Measurements from ENCODE around the gene UGP2. TPM values are rescaled to one million over a fixed set of nuclear protein-coding genes. Genes with fewer than 3 reads are reported as not detected.

Gene UGP2
- total RNA-seq, 1 experiment from 2014 or later: 78.4 TPM

GRCh38 chr2:63874204-63875130 lies 32.8 kb downstream of the UGP2 start:
- BruUV-seq (replicated peaks): no TSS peak
- H3K27me3 Mint-ChIP-seq (ENCODE audit: insufficient read depth, unreplicated experiment): no peaks in the 10 kb centered on the region
- H3K27ac Mint-ChIP-seq (ENCODE audit: low read depth, unreplicated experiment): peak overlapping the region; percentile 98
- ChIA-PET CTCF (interaction anchor here (0.6 to 4.6 kb wide), 6 partner anchors 8 to 187 kb away, joined by 3 to 16 read pairs (median 5); no protein-coding TSS in a partner anchor), POLR2A (interaction anchor here (0.7 to 18.6 kb wide), 12 partner anchors 8 to 284 kb away, joined by 3 to 248 read pairs (median 8); partner anchors contain the start of gene UGP2)
- peaks cover 52% of the 10 kb centered on the region for H3K4me1 Mint-ChIP-seq (ENCODE audit: insufficient read depth, unreplicated experiment)
- TF ChIP-seq CTCF (IDR thresholded peaks at IDR 0.05; ENCODE audit: unreplicated experiment): no peak
- H3K4me3 Mint-ChIP-seq (ENCODE audit: unreplicated experiment): no peak overlapping the region
- peaks cover 16% of the 10 kb centered on the region for H3K9me3 Mint-ChIP-seq (ENCODE audit: unreplicated experiment)
- intact Hi-C loops (cut with micrococcal nuclease): no loop called here
- H3K36me3 Mint-ChIP-seq (ENCODE audit: insufficient read depth, unreplicated experiment): peaks cover 54% of the 10 kb centered on the region
- DNase-seq (ENCODE audit: unreplicated experiment): no peak

GRCh38 chr2:63875131-63875527 lies 33.4 kb downstream of the UGP2 start:
- Mint-ChIP-seq H3K4me1 (ENCODE audit: insufficient read depth, unreplicated experiment) (peaks cover 52% of the 10 kb centered on the region), H3K27ac (ENCODE audit: low read depth, unreplicated experiment) (peak overlapping the region; percentile 98), H3K36me3 (ENCODE audit: insufficient read depth, unreplicated experiment) (peaks cover 61% of the 10 kb centered on the region), H3K9me3 (ENCODE audit: unreplicated experiment) (peaks cover 16% of the 10 kb centered on the region), H3K27me3 (ENCODE audit: insufficient read depth, unreplicated experiment) (no peaks in the 10 kb centered on the region), H3K4me3 (ENCODE audit: unreplicated experiment) (peak overlapping the region; percentile 57)
- CTCF ChIA-PET: interaction anchor here (0.6 to 4.6 kb wide), 6 partner anchors 8 to 186 kb away, joined by 3 to 16 read pairs (median 5); no protein-coding TSS in a partner anchor
- TF ChIP-seq CTCF (IDR thresholded peaks at IDR 0.05; ENCODE audit: unreplicated experiment): no peak
- no TSS peak for BruUV-seq (replicated peaks)
- POLR2A ChIA-PET: interaction anchor here (0.7 to 18.6 kb wide), 12 partner anchors 9 to 285 kb away, joined by 3 to 248 read pairs (median 8); partner anchors contain the start of gene UGP2
- peak; percentile 35 for DNase-seq (ENCODE audit: unreplicated experiment)
- intact Hi-C loops (cut with micrococcal nuclease): no loop called here

- intact Hi-C loops (cut with micrococcal nuclease): no loop called here
- Mint-ChIP-seq H3K9me3 (ENCODE audit: unreplicated experiment) (peaks cover 16% of the 10 kb centered on the region), H3K4me3 (ENCODE audit: unreplicated experiment) (peak overlapping the region; percentile 57), H3K27ac (ENCODE audit: low read depth, unreplicated experiment) (peak overlapping the region; percentile 98), H3K4me1 (ENCODE audit: insufficient read depth, unreplicated experiment) (peaks cover 53% of the 10 kb centered on the region), H3K36me3 (ENCODE audit: insufficient read depth, unreplicated experiment) (peaks cover 66% of the 10 kb centered on the region), H3K27me3 (ENCODE audit: insufficient read depth, unreplicated experiment) (no peaks in the 10 kb centered on the region)
- TF ChIP-seq CTCF (IDR thresholded peaks at IDR 0.05; ENCODE audit: unreplicated experiment): no peak
- POLR2A ChIA-PET: interaction anchor here (0.6 to 18.6 kb wide), 15 partner anchors 9 to 612 kb away, joined by 3 to 248 read pairs (median 4); partner anchors contain the start of gene UGP2
- no TSS peak for BruUV-seq (replicated peaks)
- DNase-seq (ENCODE audit: unreplicated experiment): no peak
- CTCF ChIA-PET: interaction anchor here (0.6 to 4.6 kb wide), 9 partner anchors 10 to 184 kb away, joined by 3 to 16 read pairs (median 4); no protein-coding TSS in a partner anchor
Measured at GRCh38 chr2:63875559-63876245, 34.0 kb downstream of the UGP2 start.
